ENCODE results near the gene ATP6V0A4. TPM values are rescaled to one million over a fixed set of nuclear protein-coding genes. Genes with fewer than 3 reads are reported as not detected.
"Not testable (repeated sequence)": the region's sequence is repeated elsewhere in the genome, so short reads cannot be mapped to it uniquely, and the experiment has no call there.

Gene ATP6V0A4
- total RNA-seq, 1 donor from 2014 or later = not detected

GRCh38 chr7:138804618-138805017 lies 6.6 kb upstream of the ATP6V0A4 start:
- Mint-ChIP-seq H3K36me3 (ENCODE audit: low read depth) (no peaks in the 10 kb centered on the region), H3K27ac (no peak overlapping the region), H3K4me3 (no peak overlapping the region), H3K9me3 (peaks cover 6% of the 10 kb centered on the region), H3K4me1 (no peaks in the 10 kb centered on the region), H3K27me3 (no peaks in the 10 kb centered on the region)
- ATAC-seq (ENCODE audit: low read depth) = no peak
- intact Hi-C loops (cut with micrococcal nuclease) = no loop called here
- TF ChIP-seq, protein P1, sequence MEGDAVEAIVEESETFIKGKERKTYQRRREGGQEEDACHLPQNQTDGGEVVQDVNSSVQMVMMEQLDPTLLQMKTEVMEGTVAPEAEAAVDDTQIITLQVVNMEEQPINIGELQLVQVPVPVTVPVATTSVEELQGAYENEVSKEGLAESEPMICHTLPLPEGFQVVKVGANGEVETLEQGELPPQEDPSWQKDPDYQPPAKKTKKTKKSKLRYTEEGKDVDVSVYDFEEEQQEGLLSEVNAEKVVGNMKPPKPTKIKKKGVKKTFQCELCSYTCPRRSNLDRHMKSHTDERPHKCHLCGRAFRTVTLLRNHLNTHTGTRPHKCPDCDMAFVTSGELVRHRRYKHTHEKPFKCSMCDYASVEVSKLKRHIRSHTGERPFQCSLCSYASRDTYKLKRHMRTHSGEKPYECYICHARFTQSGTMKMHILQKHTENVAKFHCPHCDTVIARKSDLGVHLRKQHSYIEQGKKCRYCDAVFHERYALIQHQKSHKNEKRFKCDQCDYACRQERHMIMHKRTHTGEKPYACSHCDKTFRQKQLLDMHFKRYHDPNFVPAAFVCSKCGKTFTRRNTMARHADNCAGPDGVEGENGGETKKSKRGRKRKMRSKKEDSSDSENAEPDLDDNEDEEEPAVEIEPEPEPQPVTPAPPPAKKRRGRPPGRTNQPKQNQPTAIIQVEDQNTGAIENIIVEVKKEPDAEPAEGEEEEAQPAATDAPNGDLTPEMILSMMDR (IDR thresholded peaks at IDR 0.05) = no peak
- ChIA-PET CTCF (no interaction called here), POLR2A (interaction anchor here (0.6 kb wide), 1 partner anchor 720 kb away, joined by 4 read pairs; no protein-coding TSS in a partner anchor)
- DNase-seq = no peak

DNA sequence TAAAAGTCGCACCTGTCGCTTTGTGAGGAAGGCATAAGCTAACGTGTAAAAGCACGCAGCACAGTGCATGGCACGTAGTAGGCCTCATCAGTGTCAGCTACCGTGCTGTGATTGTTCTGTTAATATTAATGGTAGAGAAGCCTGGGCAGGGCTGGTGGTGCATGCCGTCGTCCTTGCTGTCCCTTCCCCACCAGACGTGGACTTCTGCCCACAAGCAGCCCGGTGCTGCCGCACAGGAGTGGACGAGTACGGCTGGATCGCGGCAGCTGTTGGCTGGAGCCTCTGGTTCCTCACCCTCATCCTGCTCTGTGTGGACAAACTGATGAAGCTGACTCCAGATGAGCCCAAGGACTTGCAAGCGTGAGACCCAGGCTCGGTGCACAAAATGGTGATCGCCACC lies 4.7 kb upstream of the ATP6V0A4 start:
- H3K4me3 Mint-ChIP-seq = no peak overlapping the region
- ATAC-seq (ENCODE audit: low read depth) (no peak), DNase-seq (no peak)
- POLR2A ChIA-PET = no interaction called here
- intact Hi-C loops (cut with micrococcal nuclease) = no loop called here
- TF ChIP-seq, protein P1 (IDR thresholded peaks at IDR 0.05) = no peak
- no peak overlapping the region for H3K27ac Mint-ChIP-seq
- no peaks in the 10 kb centered on the region for H3K27me3 Mint-ChIP-seq
- H3K4me1 Mint-ChIP-seq = no peaks in the 10 kb centered on the region
- no peaks in the 10 kb centered on the region for H3K36me3 Mint-ChIP-seq (ENCODE audit: low read depth)
- CTCF ChIA-PET = no interaction called here
- H3K9me3 Mint-ChIP-seq = peaks cover 4% of the 10 kb centered on the region

GRCh38 chr7:138801256-138801655 lies 3.3 kb upstream of the ATP6V0A4 start:
- Mint-ChIP-seq H3K4me3 (no peak overlapping the region), H3K27ac (no peak overlapping the region), H3K36me3 (ENCODE audit: low read depth) (no peaks in the 10 kb centered on the region), H3K27me3 (no peaks in the 10 kb centered on the region), H3K4me1 (no peaks in the 10 kb centered on the region), H3K9me3 (no peaks in the 10 kb centered on the region)
- TF ChIP-seq, protein P1 (IDR thresholded peaks at IDR 0.05) = no peak
- no peak for ATAC-seq (ENCODE audit: low read depth)
- CTCF ChIA-PET = no interaction called here
- DNase-seq = no peak
- POLR2A ChIA-PET = no interaction called here
- intact Hi-C loops (cut with micrococcal nuclease) = no loop called here

DNA sequence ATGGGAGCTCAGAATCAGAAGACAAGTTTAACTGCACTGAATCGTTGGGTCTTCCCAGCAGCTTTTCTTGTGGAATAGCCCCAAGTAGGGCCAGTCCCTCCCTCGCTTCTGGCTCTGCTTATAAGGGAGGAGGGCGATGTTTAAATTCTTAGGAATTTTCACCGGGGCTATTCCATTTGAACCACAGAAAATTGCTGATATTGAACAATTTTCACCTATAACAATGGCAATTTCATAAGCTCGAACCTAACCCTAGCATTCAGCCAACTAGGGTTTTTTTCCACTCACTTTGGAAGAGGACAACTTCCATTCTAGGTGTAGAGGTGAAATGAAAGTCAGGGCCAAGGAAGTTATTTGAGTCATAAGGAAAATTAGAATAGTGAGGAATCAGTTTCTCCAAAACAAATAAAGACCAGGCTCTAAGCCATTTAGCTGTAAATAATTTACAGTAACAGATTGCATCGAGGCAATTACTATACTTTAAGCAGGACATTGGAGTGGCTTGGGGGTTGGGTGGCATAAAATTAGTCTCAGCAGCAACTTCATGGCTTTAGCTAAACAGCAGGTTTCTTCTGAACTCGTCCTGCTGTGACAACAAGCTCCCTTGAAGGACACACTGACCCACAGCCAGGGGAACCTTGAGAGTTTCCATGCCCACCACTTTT lies 1.5 kb upstream of the ATP6V0A4 start:
- H3K4me3 Mint-ChIP-seq = no peak overlapping the region
- CTCF ChIA-PET = no interaction called here

GRCh38 chr7:138798836-138799235 lies 840 bp upstream of the ATP6V0A4 start:
- DNase-seq = no peak

More for the DNA sequence above, 1.5 kb upstream of the ATP6V0A4 start:
- DNase-seq = no peak
- Mint-ChIP-seq H3K4me1 (no peaks in the 10 kb centered on the region), H3K27me3 (no peaks in the 10 kb centered on the region), H3K36me3 (ENCODE audit: low read depth) (no peaks in the 10 kb centered on the region), H3K9me3 (no peaks in the 10 kb centered on the region), H3K27ac (no peak overlapping the region)
- ATAC-seq (ENCODE audit: low read depth) = no peak
- POLR2A ChIA-PET = no interaction called here
- TF ChIP-seq, protein P1 (IDR thresholded peaks at IDR 0.05) = no peak
- intact Hi-C loops (cut with micrococcal nuclease) = no loop called here

GRCh38 chr7:138797046-138797445 lies 950 bp downstream of the ATP6V0A4 start:
- H3K9me3 Mint-ChIP-seq; H3K27me3 Mint-ChIP-seq; H3K4me3 Mint-ChIP-seq; H3K4me1 Mint-ChIP-seq; H3K27ac Mint-ChIP-seq; intact Hi-C loops (cut with micrococcal nuclease); H3K36me3 Mint-ChIP-seq (ENCODE audit: low read depth); ATAC-seq (ENCODE audit: low read depth); POLR2A ChIA-PET; DNase-seq; CTCF ChIA-PET: not testable (repeated sequence)

More at GRCh38 chr7:138798836-138799235, 840 bp upstream of the ATP6V0A4 start:
- H3K9me3 Mint-ChIP-seq = no peaks in the 10 kb centered on the region
- H3K36me3 Mint-ChIP-seq (ENCODE audit: low read depth) = no peaks in the 10 kb centered on the region
- TF ChIP-seq, protein P1 (IDR thresholded peaks at IDR 0.05) = no peak
- CTCF ChIA-PET = no interaction called here
- H3K27ac Mint-ChIP-seq = no peak overlapping the region
- POLR2A ChIA-PET = no interaction called here
- intact Hi-C loops (cut with micrococcal nuclease) = no loop called here
- no peak for ATAC-seq (ENCODE audit: low read depth)
- no peaks in the 10 kb centered on the region for H3K4me1 Mint-ChIP-seq
- H3K27me3 Mint-ChIP-seq = no peaks in the 10 kb centered on the region
- H3K4me3 Mint-ChIP-seq = no peak overlapping the region
